IMR-90 (cell line): Measurements from ENCODE around the gene ACOT9. TPM values are rescaled to one million over a fixed set of nuclear protein-coding genes. Genes with fewer than 3 reads are reported as not detected.

Experiments used
- ATAC-seq: fragments of 200-7000 bp; cut with Tn5 transposase; 2 replicates; pipeline ENCODE4 v1.9.1; 2020; ENCODE audit warnings: low read depth, mild to moderate bottlenecking, moderate library complexity
- BruUV-seq: library from RNA; stranded (reverse); fragments of 400-500 nt; replicated peaks from 2 replicates; lab custom pipeline; 2021; lab: Mats Ljungman, UMichigan
- CTCF ChIA-PET: fragments of 300-600 bp; formaldehyde crosslinking; extraction: SDS; loops from one replicate; lab custom pipeline; 2021; ENCODE audit warnings: antibody characterized with exemption; lab: Yijun Ruan, JAX
- POLR2A ChIA-PET: fragments of 300-600 bp; sonication (Branson Sonifier 250); formaldehyde crosslinking; loops from one replicate; lab custom pipeline; 2022; ENCODE audit warnings: antibody characterized with exemption; ENCODE audit not compliant: unreplicated experiment; lab: Charles Lee
- DNase-seq: peaks from one replicate; pipeline ENCODE4 v3.0.0; 2013
- H2AFZ ChIP-seq: replicated peaks from 2 replicates; pipeline ENCODE3; 2013; ENCODE audit warnings: low read length, mild to moderate bottlenecking; ENCODE audit not compliant: poor library complexity
- H2AK5ac ChIP-seq: 2 replicates; pipeline ENCODE4 v1.6.1; 2013; ENCODE audit warnings: low read depth, low read length, inconsistent platforms
- H2AK9ac ChIP-seq: replicated peaks from 2 replicates; pipeline ENCODE3; 2013; ENCODE audit warnings: mild to moderate bottlenecking, low read depth, low read length, moderate library complexity; ENCODE audit not compliant: poor library complexity
- H2BK120ac ChIP-seq: 2 replicates; pipeline ENCODE4 v1.6.1; 2013; ENCODE audit warnings: low read depth, low read length, inconsistent platforms
- H2BK15ac ChIP-seq: 3 replicates; pipeline ENCODE4 v1.6.1; 2013; ENCODE audit warnings: low read depth, low read length, inconsistent platforms
- H2BK20ac ChIP-seq: 2 replicates; pipeline ENCODE4 v1.6.1; 2013; ENCODE audit warnings: low read depth, mild to moderate bottlenecking, inconsistent platforms, low read length, moderate library complexity
- H2BK5ac ChIP-seq: 2 replicates; pipeline ENCODE4 v1.6.1; 2013; ENCODE audit warnings: mild to moderate bottlenecking, low read depth, low read length, inconsistent platforms; ENCODE audit not compliant: poor library complexity, severe bottlenecking
- H3K14ac ChIP-seq: replicated peaks from 2 replicates; pipeline ENCODE4 v1.6.1; 2013; ENCODE audit warnings: low read depth, low read length, inconsistent platforms
- H3K18ac ChIP-seq: 2 replicates; pipeline ENCODE4 v1.6.1; 2013; ENCODE audit warnings: low read depth, low read length, control low read depth
- H3K23ac ChIP-seq: 2 replicates; pipeline ENCODE4 v1.6.1; 2013; ENCODE audit warnings: low read depth, low read length, inconsistent platforms
- H3K27ac ChIP-seq: 2 replicates; pipeline ENCODE4 v1.5.1; 2013; ENCODE audit warnings: mild to moderate bottlenecking, control low read depth, low read length; ENCODE audit not compliant: insufficient read depth
- H3K27me3 ChIP-seq: 2 replicates; pipeline ENCODE4 v1.6.1; 2013; ENCODE audit warnings: low read length; ENCODE audit not compliant: control insufficient read depth, insufficient read depth
- H3K36me3 ChIP-seq: 2 replicates; pipeline ENCODE4 v1.6.1; 2013; ENCODE audit warnings: low read length, mixed read lengths; ENCODE audit not compliant: control insufficient read depth, insufficient read depth
- H3K4ac ChIP-seq: 2 replicates; pipeline ENCODE4 v1.6.1; 2013; ENCODE audit warnings: low read depth, low read length, inconsistent platforms
- H3K4me1 ChIP-seq: 2 replicates; pipeline ENCODE4 v1.6.1; 2013; ENCODE audit warnings: low read length, mixed read lengths; ENCODE audit not compliant: control insufficient read depth, insufficient read depth
- H3K4me2 ChIP-seq: 2 replicates; pipeline ENCODE4 v1.6.1; 2013; ENCODE audit warnings: low read depth, mild to moderate bottlenecking, control low read depth, low read length, moderate library complexity
- H3K4me3 ChIP-seq: 2 replicates; pipeline ENCODE4 v1.5.1; 2013; ENCODE audit warnings: low read depth, mild to moderate bottlenecking, control low read depth, low read length, moderate library complexity; ENCODE audit not compliant: insufficient read depth
- H3K56ac ChIP-seq: 2 replicates; pipeline ENCODE4 v1.6.1; 2013; ENCODE audit warnings: low read length, inconsistent platforms; ENCODE audit not compliant: insufficient read depth; ENCODE audit errors: extremely low read depth
- H3K79me1 ChIP-seq, 2 experiments: 2 replicates each; pipeline ENCODE4 v1.6.1; 2013; ENCODE audit warnings: low read length in 2 of 2, inconsistent platforms in 1 of 2, low read depth in 1 of 2
- H3K9ac ChIP-seq: 2 replicates; pipeline ENCODE4 v1.6.1; 2013; ENCODE audit warnings: low read depth, low read length, control low read depth
- H3K9me1 ChIP-seq: 2 replicates; pipeline ENCODE4 v1.6.1; 2013; ENCODE audit warnings: low read length, inconsistent platforms; ENCODE audit not compliant: insufficient read depth
- H3K9me3 ChIP-seq: 2 replicates; pipeline ENCODE4 v1.6.1; 2013; ENCODE audit warnings: low read length; ENCODE audit not compliant: control insufficient read depth, insufficient read depth
- H4K20me1 ChIP-seq: 2 replicates; pipeline ENCODE4 v1.6.1; 2013; ENCODE audit warnings: low read length, inconsistent platforms; ENCODE audit not compliant: insufficient read depth
- H4K5ac ChIP-seq: 2 replicates; pipeline ENCODE4 v1.6.1; 2013; ENCODE audit warnings: mild to moderate bottlenecking, low read depth, low read length, control low read depth
- H4K8ac ChIP-seq, 2 experiments: 2 replicates each; pipeline ENCODE4 v1.6.1; 2013; ENCODE audit warnings: low read depth in 2 of 2, low read length in 2 of 2, control low read depth in 1 of 2, inconsistent platforms in 1 of 2
- H4K91ac ChIP-seq: 2 replicates; pipeline ENCODE4 v1.6.1; 2013; ENCODE audit warnings: low read depth, low read length, inconsistent platforms; ENCODE audit not compliant: insufficient read depth
- FOS ChIP-seq: fragments of 150-350 bp; IDR thresholded peaks from 2 replicates; pipeline ENCODE4 v1.6.1; 2016; ENCODE audit warnings: low read depth, low read length
- NFE2L2 ChIP-seq: fragments of 150-350 bp; IDR thresholded peaks from 2 replicates; pipeline ENCODE4 v1.6.1; 2016; ENCODE audit warnings: low read depth, mild to moderate bottlenecking, low read length
- USF2 ChIP-seq: fragments of 150-350 bp; IDR thresholded peaks from 2 replicates; pipeline ENCODE4 v1.6.1; 2017; ENCODE audit warnings: mild to moderate bottlenecking, antibody characterized with exemption, low read length, low read depth
- WGBS, 2 experiments: methylation state at CpG; one replicate each; pipeline versions ENCODE4 v1.1.5 to v1.1.7; 2013; ENCODE audit warnings: missing lambda C conversion rate in 2 of 2; ENCODE audit not compliant: insufficient read length in 1 of 2; ENCODE audit errors: extremely low coverage in 2 of 2; 5-methylcytosine and 5-hydroxymethylcytosine counted together
- dilution Hi-C: fragments of 300-500 bp; cut with HindIII; formaldehyde crosslinking; loops from one replicate; pipeline ENCODE4 v1.14.3; 2018; ENCODE audit warnings: low sequenced_read_pairs; ENCODE audit not compliant: unreplicated experiment
- in situ Hi-C: fragments of 300-500 bp; cut with MboI; formaldehyde crosslinking; loops from 3 replicates; pipeline ENCODE4 v1.14.3; 2019; ENCODE audit warnings: low sequenced_read_pairs, inconsistent platforms, mixed read lengths
- intact Hi-C: fragments of 100-400 bp; cut with micrococcal nuclease; formaldehyde crosslinking; loops from 2 replicates; pipeline ENCODE4 v1.10.0; 2022
- polyA plus RNA-seq, 3 experiments: library from polyadenylated mRNA; depleted of rRNA; stranded (reverse); fragments of >200 nt; gene quantifications; 2 replicates each; pipeline ENCODE4 v1.2.3, GENCODE V29; 2012; ENCODE audit warnings: low replicate concordance in 1 of 3
- total RNA-seq: library from RNA; depleted of rRNA; stranded (reverse); fragments of >200 nt; gene quantifications from 2 replicates; pipeline ENCODE4 v1.2.3, GENCODE V29; 2012

The ACOT9 gene
- total and polyA plus RNA-seq, 2 of the 4 experiments (the other 2 are of a cell fraction), result 43.5 to 47.3 TPM

- peak; percentile 17; the same call in 1 of the 2 replicates for TF ChIP-seq NFE2L2
Observed at GRCh38 chrX:23782863-23783588, 40.0 kb upstream of the ACOT9 start, which contains the start of gene SAT1 (continued).

DNA sequence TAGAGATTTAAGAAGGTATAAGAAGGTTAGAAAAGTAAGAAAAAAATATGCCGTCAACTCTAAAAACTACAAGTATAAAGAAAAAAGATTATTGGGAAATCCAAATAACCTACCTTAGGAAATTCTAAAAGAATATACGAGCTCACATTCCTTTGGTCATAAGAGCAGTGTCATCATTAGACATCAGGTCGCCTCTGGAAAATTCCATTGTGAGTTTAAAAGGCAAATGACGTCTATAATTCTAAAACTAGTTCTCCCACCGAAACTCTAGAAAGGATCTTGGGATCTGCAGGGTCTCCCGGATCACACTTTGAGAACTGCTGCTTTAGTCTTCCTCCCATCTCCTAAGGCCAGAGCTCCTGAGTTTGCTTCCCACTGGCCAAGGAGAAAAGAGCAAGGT is 39.4 kb upstream of the ACOT9 start:
- 0 out of 2 replicates have a peak overlapping the region, but pooled peaks have one; percentile 34 for H3K4me2 ChIP-seq
- in situ Hi-C loops, result loop anchor here (10.0 kb wide), 1 partner anchor 122 kb away; the partner anchor contains the start of genes APOO and CXorf58

More for the DNA sequence above, 39.4 kb upstream of the ACOT9 start:
- Histone ChIP-seq H3K9me3 (no peaks in the 10 kb centered on the region), H2BK120ac (peak overlapping the region; percentile 73; the same call in 1 of the 2 replicates), H2AK5ac (no peak overlapping the region), H4K5ac (no peak overlapping the region), H3K27ac (0 out of 2 replicates have a peak overlapping the region, but pooled peaks have one; percentile 33), H2BK5ac (no peak overlapping the region), H2BK15ac (no peak overlapping the region), H2BK20ac (no peak overlapping the region), H2AK9ac (no peak overlapping the region), H3K79me1 (peaks cover 0 to 5% of the 10 kb centered on the region in 2 experiments; a peak in 2 of 4 replicates), H3K36me3 (peaks cover 2% of the 10 kb centered on the region; the same call in 1 of the 2 replicates), H3K9ac (no peak overlapping the region), H3K4me1 (no peaks in the 10 kb centered on the region; the same call in 1 of the 2 replicates), H3K23ac (no peak overlapping the region), H3K14ac (no peak overlapping the region), H3K4ac (no peak overlapping the region), H4K91ac (no peak overlapping the region), H3K27me3 (no peaks in the 10 kb centered on the region), H3K9me1 (no peaks in the 10 kb centered on the region), H3K18ac (no peak overlapping the region), H2AFZ (peak overlapping the region; percentile 91), H3K56ac (no peak overlapping the region; the same call in 1 of the 2 replicates), H4K8ac (peak overlapping the region in 1 of 2 experiments; percentile 37; a peak in 1 of 4 replicates), H4K20me1 (peaks cover 3% of the 10 kb centered on the region; the same call in 1 of the 2 replicates), H3K4me3 (no peak overlapping the region)
- ChIA-PET CTCF (interaction anchor here (1.6 to 4.6 kb wide), 2 partner anchors 108 to 119 kb away, joined by 3 to 34 read pairs; no protein-coding TSS in a partner anchor), POLR2A (interaction anchor here (0.5 to 1.3 kb wide), 5 partner anchors 100 to 120 kb away, joined by 3 to 5 read pairs (median 3); partner anchors contain the start of gene PRDX4)
- intact Hi-C loops (loop anchor here (5.0 kb wide), 2 partner anchors 245 to 270 kb away; partner anchors contain the start of genes EIF2S3 and KLHL15), dilution Hi-C loops (no loop called here)
- no peak for DNase-seq
- ATAC-seq, result no peak
- TF ChIP-seq USF2 (no peak), FOS (no peak)
- 67% methylated on average over 3 of the region's 6 CpGs; no CpG with 5 or more reads in 1 of the 2 experiments for WGBS, 2 experiments
- no TSS peak for BruUV-seq
